ENCODE data around the gene TRIP10.
"Not testable (repeated sequence)": the region's sequence is repeated elsewhere in the genome, so short reads cannot be mapped to it uniquely, and the experiment has no call there.

TRIP10 gene

GRCh38 chr19:6737873-6738786 is 1.4 kb upstream of the TRIP10 start:
- peaks cover 44% of the 10 kb centered on the region for H3K4me1 Mint-ChIP-seq
- H3K4me3 Mint-ChIP-seq: peak overlapping the region; percentile 98
- DNase-seq: peak; percentile 88
- H3K27me3 Mint-ChIP-seq: peaks cover 7% of the 10 kb centered on the region
- CTCF ChIA-PET: interaction anchor here (1.0 to 4.3 kb wide), 13 partner anchors 31 to 222 kb away, joined by 3 to 72 read pairs (median 4); partner anchors contain the start of gene VAV1
- H3K9me3 Mint-ChIP-seq: no peaks in the 10 kb centered on the region
- peaks cover 11% of the 10 kb centered on the region for H3K36me3 Mint-ChIP-seq
- peak overlapping the region; percentile 98 for H3K27ac Mint-ChIP-seq

- CTCF ChIA-PET: interaction anchor here (1.0 to 4.3 kb wide), 11 partner anchors 30 to 222 kb away, joined by 3 to 72 read pairs (median 4); partner anchors contain the start of gene VAV1
- Mint-ChIP-seq H3K27ac (peak overlapping the region; percentile 98), H3K4me1 (peaks cover 44% of the 10 kb centered on the region), H3K4me3 (peak overlapping the region; percentile 98), H3K27me3 (peaks cover 7% of the 10 kb centered on the region), H3K9me3 (no peaks in the 10 kb centered on the region), H3K36me3 (peaks cover 11% of the 10 kb centered on the region)
- peak; percentile 59 for DNase-seq
Observed at GRCh38 chr19:6738787-6739389, 592 bp upstream of the TRIP10 start.

- CTCF ChIA-PET: no interaction called here
- Mint-ChIP-seq H3K4me3 (peak overlapping the region; percentile 98), H3K4me1 (peaks cover 43% of the 10 kb centered on the region), H3K27ac (peak overlapping the region; percentile 7), H3K27me3 (peaks cover 7% of the 10 kb centered on the region), H3K9me3 (no peaks in the 10 kb centered on the region), H3K36me3 (peaks cover 13% of the 10 kb centered on the region)
- peak; percentile 47 for DNase-seq
Observed at GRCh38 chr19:6739883-6740588, 556 bp downstream of the TRIP10 start.

- Mint-ChIP-seq H3K4me1 (peaks cover 38% of the 10 kb centered on the region), H3K4me3 (peak overlapping the region; percentile 98)
- peak; percentile 55 for DNase-seq
Observed at GRCh38 chr19:6740589-6741343, 1.3 kb downstream of the TRIP10 start.

GRCh38 chr19:6743066-6743465 is 3.6 kb downstream of the TRIP10 start:
- Mint-ChIP-seq H3K36me3 (peaks cover 22% of the 10 kb centered on the region), H3K4me3 (no peak overlapping the region)

More at GRCh38 chr19:6740589-6741343, 1.3 kb downstream of the TRIP10 start:
- Mint-ChIP-seq H3K9me3 (no peaks in the 10 kb centered on the region), H3K36me3 (peaks cover 19% of the 10 kb centered on the region), H3K27me3 (peaks cover 7% of the 10 kb centered on the region), H3K27ac (no peak overlapping the region)
- CTCF ChIA-PET: no interaction called here

GRCh38 chr19:6743714-6744380 is 4.4 kb downstream of the TRIP10 start:
- Mint-ChIP-seq H3K4me3 (no peak overlapping the region), H3K4me1 (peaks cover 19% of the 10 kb centered on the region), H3K27me3 (peaks cover 4% of the 10 kb centered on the region), H3K36me3 (peaks cover 25% of the 10 kb centered on the region), H3K9me3 (no peaks in the 10 kb centered on the region), H3K27ac (no peak overlapping the region)
- CTCF ChIA-PET: interaction anchor here (0.8 to 2.2 kb wide), 2 partner anchors 11 to 18 kb away, joined by 3 to 5 read pairs; no protein-coding TSS in a partner anchor
- DNase-seq: no peak

More at GRCh38 chr19:6743066-6743465, 3.6 kb downstream of the TRIP10 start:
- DNase-seq: no peak
- no peaks in the 10 kb centered on the region for H3K9me3 Mint-ChIP-seq
- H3K27me3 Mint-ChIP-seq: peaks cover 4% of the 10 kb centered on the region
- CTCF ChIA-PET: interaction anchor here (2.2 kb wide), 1 partner anchor 12 kb away, joined by 5 read pairs; no protein-coding TSS in a partner anchor
- no peak overlapping the region for H3K27ac Mint-ChIP-seq
- peaks cover 27% of the 10 kb centered on the region for H3K4me1 Mint-ChIP-seq

GRCh38 chr19:6744381-6745301 is 5.2 kb downstream of the TRIP10 start:
- H3K4me1 Mint-ChIP-seq: peaks cover 13% of the 10 kb centered on the region
- H3K27me3 Mint-ChIP-seq: peaks cover 4% of the 10 kb centered on the region
- H3K36me3 Mint-ChIP-seq: peaks cover 28% of the 10 kb centered on the region
- no peak for DNase-seq
- no peak overlapping the region for H3K4me3 Mint-ChIP-seq
- CTCF ChIA-PET: interaction anchor here (0.8 to 2.2 kb wide), 2 partner anchors 10 to 17 kb away, joined by 3 to 5 read pairs; no protein-coding TSS in a partner anchor
- no peaks in the 10 kb centered on the region for H3K9me3 Mint-ChIP-seq
- H3K27ac Mint-ChIP-seq: no peak overlapping the region

GRCh38 chr19:6745965-6746364 is 6.5 kb downstream of the TRIP10 start:
- DNase-seq: no peak
- Mint-ChIP-seq H3K4me3 (no peak overlapping the region), H3K36me3 (peaks cover 31% of the 10 kb centered on the region), H3K27me3 (peaks cover 4% of the 10 kb centered on the region), H3K4me1 (peaks cover 8% of the 10 kb centered on the region), H3K9me3 (no peaks in the 10 kb centered on the region), H3K27ac (no peak overlapping the region)
- CTCF ChIA-PET: no interaction called here

- peak overlapping the region; percentile 11 for H3K27ac Mint-ChIP-seq
- H3K36me3 Mint-ChIP-seq: peaks cover 40% of the 10 kb centered on the region
- CTCF ChIA-PET, H3K9me3 Mint-ChIP-seq, H3K4me1 Mint-ChIP-seq, DNase-seq, H3K27me3 Mint-ChIP-seq, H3K4me3 Mint-ChIP-seq: not testable (repeated sequence)
Observed at GRCh38 chr19:6748543-6748942, 9.1 kb downstream of the TRIP10 start.

GRCh38 chr19:6750062-6750461 is 10.6 kb downstream of the TRIP10 start:
- H3K36me3 Mint-ChIP-seq: peaks cover 46% of the 10 kb centered on the region
- CTCF ChIA-PET: interaction anchor here (0.7 kb wide), 1 partner anchor 117 kb away, joined by 3 read pairs; no protein-coding TSS in a partner anchor
- no peak overlapping the region for H3K27ac Mint-ChIP-seq

GRCh38 chr19:6751189-6751588 is 11.7 kb downstream of the TRIP10 start:
- DNase-seq: no peak
- Mint-ChIP-seq H3K4me3 (no peak overlapping the region), H3K36me3 (peaks cover 40% of the 10 kb centered on the region), H3K27me3 (no peaks in the 10 kb centered on the region), H3K9me3 (no peaks in the 10 kb centered on the region), H3K27ac (no peak overlapping the region), H3K4me1 (peaks cover 19% of the 10 kb centered on the region)
- CTCF ChIA-PET: interaction anchor here (3.7 kb wide), 1 partner anchor 234 kb away, joined by 10 read pairs; no protein-coding TSS in a partner anchor

More at GRCh38 chr19:6750062-6750461, 10.6 kb downstream of the TRIP10 start:
- Mint-ChIP-seq H3K4me1 (peaks cover 18% of the 10 kb centered on the region), H3K27me3 (no peaks in the 10 kb centered on the region), H3K4me3 (no peak overlapping the region), H3K9me3 (no peaks in the 10 kb centered on the region)
- no peak for DNase-seq

Data from activated naive CD4-positive, alpha-beta T cell treated with anti-CD3 and anti-CD28 coated beads, Interleukin-2, amount 10 ng/mL, durations not matched to agents 7 days and 5 days (primary cell).